Thyroid gland (tissue), 4 donors: ENCODE measurements around the gene CDON.

ENCODE experiments used
- POLR2A ChIP-seq, 2 donors: fragments of 450-650 bp; IDR thresholded peaks; one replicate each; pipeline ENCODE4 v1.6.1; 2017; ENCODE audit warnings: antibody characterized with exemption in 2 of 2, mild to moderate bottlenecking in 2 of 2, moderate library complexity in 1 of 2
- TF ChIP-seq, protein P1 (sequence below), 6 experiments: fragments of 200-600 bp in 3 of 6; fragments of 450-650 bp in 3 of 6; sonication (generic) in 3 of 6; IDR thresholded peaks; one replicate each; pipeline ENCODE4 v1.5.1; 2016 to 2019; ENCODE audit warnings: antibody characterized with exemption in 6 of 6, mild to moderate bottlenecking in 2 of 6, inconsistent platforms in 1 of 6, moderate library complexity in 1 of 6

DNA sequence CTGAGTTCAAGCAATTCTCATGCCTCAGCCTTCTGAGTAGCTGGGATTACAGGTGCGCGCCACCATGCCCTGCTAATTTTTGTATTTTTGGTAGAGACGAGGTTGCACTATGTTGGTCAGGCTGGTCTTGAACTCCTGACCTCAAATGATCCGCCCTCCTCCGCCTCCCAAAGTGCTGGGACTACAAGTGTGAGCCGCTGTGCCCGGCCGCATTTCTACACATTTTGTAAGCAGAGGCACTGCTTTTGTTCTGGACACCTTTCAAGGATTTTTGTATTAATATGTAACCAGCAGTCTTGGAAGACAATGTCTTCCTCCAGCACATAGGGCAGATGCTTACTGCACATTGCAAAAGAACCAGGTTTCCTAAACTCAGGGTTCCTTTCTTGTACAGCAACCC is 128.2 kb downstream of the CDON start:
- TF ChIP-seq, protein P1, sequence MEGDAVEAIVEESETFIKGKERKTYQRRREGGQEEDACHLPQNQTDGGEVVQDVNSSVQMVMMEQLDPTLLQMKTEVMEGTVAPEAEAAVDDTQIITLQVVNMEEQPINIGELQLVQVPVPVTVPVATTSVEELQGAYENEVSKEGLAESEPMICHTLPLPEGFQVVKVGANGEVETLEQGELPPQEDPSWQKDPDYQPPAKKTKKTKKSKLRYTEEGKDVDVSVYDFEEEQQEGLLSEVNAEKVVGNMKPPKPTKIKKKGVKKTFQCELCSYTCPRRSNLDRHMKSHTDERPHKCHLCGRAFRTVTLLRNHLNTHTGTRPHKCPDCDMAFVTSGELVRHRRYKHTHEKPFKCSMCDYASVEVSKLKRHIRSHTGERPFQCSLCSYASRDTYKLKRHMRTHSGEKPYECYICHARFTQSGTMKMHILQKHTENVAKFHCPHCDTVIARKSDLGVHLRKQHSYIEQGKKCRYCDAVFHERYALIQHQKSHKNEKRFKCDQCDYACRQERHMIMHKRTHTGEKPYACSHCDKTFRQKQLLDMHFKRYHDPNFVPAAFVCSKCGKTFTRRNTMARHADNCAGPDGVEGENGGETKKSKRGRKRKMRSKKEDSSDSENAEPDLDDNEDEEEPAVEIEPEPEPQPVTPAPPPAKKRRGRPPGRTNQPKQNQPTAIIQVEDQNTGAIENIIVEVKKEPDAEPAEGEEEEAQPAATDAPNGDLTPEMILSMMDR (IDR thresholded peaks at IDR 0.05): no peak
- no peak for TF ChIP-seq POLR2A (IDR thresholded peaks at IDR 0.05)
